GM21619 (cell line): ENCODE measurements around the gene GRIFIN.
A peak's percentile ranks its signal among the peaks of the same experiment; 100 is the strongest.

Experiments
- ATAC-seq: cut with Tn5 transposase; IDR thresholded peaks from one replicate; pipeline ENCODE4 v1.9.1; 2021; ENCODE audit not compliant: unreplicated experiment

Gene GRIFIN

GRCh38 chr7:2513702-2514101 is 37.5 kb upstream of the GRIFIN start:
- ATAC-seq: no peak

- ATAC-seq: no peak
Observed at GRCh38 chr7:2512713-2513112, 36.5 kb upstream of the GRIFIN start.

GRCh38 chr7:2512179-2512661 is 36.0 kb upstream of the GRIFIN start:
- ATAC-seq: no peak

GRCh38 chr7:2511769-2512168 is 35.6 kb upstream of the GRIFIN start:
- no peak for ATAC-seq

- no peak for ATAC-seq
Observed at GRCh38 chr7:2510909-2511768, 34.9 kb upstream of the GRIFIN start.

- no peak for ATAC-seq
Observed at GRCh38 chr7:2510130-2510776, 34.1 kb upstream of the GRIFIN start.

- ATAC-seq: no peak
Observed at GRCh38 chr7:2509298-2509906, 33.2 kb upstream of the GRIFIN start.

- ATAC-seq: peak; percentile 53
Observed at GRCh38 chr7:2508327-2509215, 32.4 kb upstream of the GRIFIN start.

- no peak for ATAC-seq
Observed at GRCh38 chr7:2507917-2508306, 31.7 kb upstream of the GRIFIN start.

GRCh38 chr7:2507208-2507916 is 31.2 kb upstream of the GRIFIN start:
- no peak for ATAC-seq

- ATAC-seq: no peak
Observed at GRCh38 chr7:2505401-2505800, 29.2 kb upstream of the GRIFIN start.

- ATAC-seq: no peak
Observed at GRCh38 chr7:2504889-2505375, 28.7 kb upstream of the GRIFIN start.

GRCh38 chr7:2504128-2504888 is 28.1 kb upstream of the GRIFIN start:
- no peak for ATAC-seq

GRCh38 chr7:2503056-2503941 is 27.1 kb upstream of the GRIFIN start:
- ATAC-seq: no peak

GRCh38 chr7:2502647-2502966 is 26.4 kb upstream of the GRIFIN start:
- ATAC-seq: no peak

GRCh38 chr7:2501947-2502646 is 25.9 kb upstream of the GRIFIN start:
- ATAC-seq: no peak

GRCh38 chr7:2500701-2501100 is 24.5 kb upstream of the GRIFIN start:
- no peak for ATAC-seq
